Lung (tissue), 12 donors: ENCODE results near the gene TUBGCP2. TPM values are rescaled to one million over a fixed set of nuclear protein-coding genes. Genes with fewer than 3 reads are reported as not detected.

Experiments used
- ATAC-seq: fragments of 200-7000 bp; cut with Tn5 transposase; one replicate; pipeline ENCODE4 v1.9.1; 2020; ENCODE audit warnings: moderate number of reproducible peaks; ENCODE audit not compliant: insufficient read depth, low FRiP score
- DNase-seq, 3 donors: peaks; one replicate each; pipeline ENCODE4 v3.0.0-alpha.2; 2013 to 2017
- H3K27ac ChIP-seq, 2 donors: one replicate each; pipeline ENCODE4 v1.5.1; 2013; ENCODE audit warnings: mild to moderate bottlenecking in 2 of 2, moderate library complexity in 2 of 2, control low read depth in 1 of 2, inconsistent platforms in 1 of 2, low read depth in 1 of 2, low read length in 1 of 2
- H3K27me3 ChIP-seq, 3 donors: one replicate each; pipeline ENCODE4 v1.5.1; 2013; ENCODE audit warnings: low read length in 2 of 3; ENCODE audit not compliant: control insufficient read depth in 3 of 3, insufficient read depth in 3 of 3
- H3K36me3 ChIP-seq, 4 donors: one replicate each; pipeline ENCODE4 v1.5.1; 2013; ENCODE audit warnings: low read length in 4 of 4, mild to moderate bottlenecking in 1 of 4, moderate library complexity in 1 of 4; ENCODE audit not compliant: control insufficient read depth in 4 of 4, insufficient read depth in 4 of 4
- H3K4me1 ChIP-seq, 5 donors: one replicate each; pipeline ENCODE4 v1.5.1; 2013; ENCODE audit warnings: low read length in 5 of 5, mild to moderate bottlenecking in 2 of 5, moderate library complexity in 1 of 5; ENCODE audit not compliant: control insufficient read depth in 5 of 5, insufficient read depth in 5 of 5
- H3K4me3 ChIP-seq: one replicate; pipeline ENCODE4 v1.5.1; 2013; ENCODE audit warnings: mild to moderate bottlenecking, control low read depth, moderate library complexity
- H3K9ac ChIP-seq, 2 donors: one replicate each; pipeline ENCODE4 v1.5.1; 2013; ENCODE audit warnings: low read length in 2 of 2, control low read depth in 1 of 2; ENCODE audit not compliant: insufficient read depth in 1 of 2
- H3K9me3 ChIP-seq, 4 donors: one replicate each; pipeline ENCODE4 v1.5.1; 2013; ENCODE audit warnings: low read length in 3 of 4, mild to moderate bottlenecking in 1 of 4, moderate library complexity in 1 of 4; ENCODE audit not compliant: control insufficient read depth in 4 of 4, insufficient read depth in 3 of 4
- CTCF ChIP-seq: IDR thresholded peaks from 2 replicates; pipeline ENCODE4 v1.5.1; 2012; ENCODE audit warnings: mild to moderate bottlenecking; ENCODE audit errors: control extremely low read depth, extremely low read depth
- WGBS, 2 donors: extraction: QIAGEN DNeasy Blood & Tissue Kit; methylation state at CpG; one replicate each; pipeline ENCODE4 v1.1.7; 2013; 5-methylcytosine and 5-hydroxymethylcytosine counted together
- polyA plus RNA-seq, 2 donors: library from polyadenylated mRNA; stranded (reverse); fragments of 200-250 nt; gene quantifications; one replicate each; pipeline ENCODE4 v1.2.1, GENCODE V29; 2013
- total RNA-seq, 2 donors: library from RNA; depleted of rRNA in 1 of 2; stranded (reverse); fragments of >200 nt in 1 of 2; gene quantifications; one replicate each; pipeline ENCODE4 v1.2.1, GENCODE V29; 2014 to 2021
- donor health status: control.
- donor health status: control.
- donor health status: Bipolar disorder and iron deficiency.
- donor health status: healthy.
- donor health status: DM: yes; HTN: yes; CAD: no.

Gene TUBGCP2
- total and polyA plus RNA-seq, 4 donors = 39.2 to 66.2 (median 53.8) TPM

- Histone ChIP-seq H3K36me3 (peaks cover 0 to 42% (median 15%) of the 10 kb centered on the region in 4 donors), H3K9me3 (no peaks in the 10 kb centered on the region), H3K4me1 (peaks cover 0 to 11% (median 6%) of the 10 kb centered on the region in 5 donors), H3K27me3 (no peaks in the 10 kb centered on the region), H3K27ac (peak overlapping the region in 1 of 2 donors; percentile 30), H3K4me3 (no peak overlapping the region), H3K9ac (no peak overlapping the region)
- DNase-seq = no peak
- no peak for TF ChIP-seq CTCF
- peak; percentile 6 for ATAC-seq
- 72 to 79% methylated on average over 25 of the region's 25 CpGs for WGBS, 2 donors
These were observed 31.2 kb downstream of the TUBGCP2 start for GRCh38 chr10:133277277-133277992.

- H3K4me1 ChIP-seq = peaks cover 0 to 11% (median 6%) of the 10 kb centered on the region in 5 donors
- TF ChIP-seq CTCF = no peak
- 5 to 6% methylated on average over 44 to 63 of the region's 63 CpGs for WGBS, 2 donors
- peak; percentile 28 for ATAC-seq
- H3K9me3 ChIP-seq = no peaks in the 10 kb centered on the region
- peak within 1 kb of the TSS; percentile 18 for H3K4me3 ChIP-seq
- peak within 1 kb of the TSS in 1 of 2 donors; percentile 30 for H3K27ac ChIP-seq
- H3K36me3 ChIP-seq = peaks cover 0 to 36% (median 10%) of the 10 kb centered on the region in 4 donors
- no peaks in the 10 kb centered on the region for H3K27me3 ChIP-seq
- no peak within 1 kb of the TSS for H3K9ac ChIP-seq
- DNase-seq = no peak
These were observed 32.1 kb downstream of the TUBGCP2 start, which contains the start of gene ADAM8 for GRCh38 chr10:133276435-133277201. ADAM8 (minus strand) TSS chr10:133276868; CDS start chr10:133276817, 51 bp downstream.

- no peak overlapping the region for H3K4me3 ChIP-seq
- H3K27me3 ChIP-seq = no peaks in the 10 kb centered on the region
- no peaks in the 10 kb centered on the region for H3K9me3 ChIP-seq
- no peak overlapping the region for H3K9ac ChIP-seq
- H3K27ac ChIP-seq = no peak overlapping the region
- no peak for ATAC-seq
- TF ChIP-seq CTCF = no peak
- DNase-seq = no peak
- peaks cover 0 to 11% (median 6%) of the 10 kb centered on the region in 5 donors for H3K4me1 ChIP-seq
- H3K36me3 ChIP-seq = peaks cover 0 to 36% (median 8%) of the 10 kb centered on the region in 4 donors
- WGBS, 2 donors = 11 to 31% methylated on average over 6 of the region's 6 CpGs
These were observed 32.6 kb downstream of the TUBGCP2 start for GRCh38 chr10:133276100-133276434.
